HepG2 (cell line): Measurements from ENCODE around the gene USP43. TPM values are rescaled to one million over a fixed set of nuclear protein-coding genes. Genes with fewer than 3 reads are reported as not detected.

Experiments used
- CEBPG ChIP-seq: IDR thresholded peaks from 2 replicates; pipeline ENCODE4 v1.6.1; 2016
- CHD4 ChIP-seq: fragments of 200-600 bp; sonication (generic); IDR thresholded peaks from 2 replicates; pipeline ENCODE4 v1.7.0; 2017; ENCODE audit warnings: mild to moderate bottlenecking, low read length, borderline replicate concordance
- FOSL2 ChIP-seq: sonication (generic); formaldehyde crosslinking; IDR thresholded peaks from 2 replicates; pipeline ENCODE4 v1.4.0; 2020; ENCODE audit warnings: missing genetic modification reagents
- FOXA3 ChIP-seq: IDR thresholded peaks from 2 replicates; pipeline ENCODE4 v1.6.1; 2016; ENCODE audit warnings: missing genetic modification reagents, missing compliant biosample characterization
- FOXJ3 ChIP-seq: sonication (generic); formaldehyde crosslinking; IDR thresholded peaks from 2 replicates; pipeline ENCODE4 v1.4.0; 2020; ENCODE audit warnings: missing genetic modification reagents, mild to moderate bottlenecking, borderline replicate concordance
- FOXP1 ChIP-seq, 2 experiments: fragments of 450-650 bp in 1 of 2; IDR thresholded peaks; 2 replicates each; pipeline ENCODE4 v1.6.1; 2017 to 2018; ENCODE audit warnings: antibody characterized with exemption in 1 of 2
- FOXP4 ChIP-seq: sonication (generic); formaldehyde crosslinking; IDR thresholded peaks from 2 replicates; pipeline ENCODE4 v1.4.0; 2020; ENCODE audit warnings: missing genetic modification reagents
- HNF4A ChIP-seq: sonication (generic); formaldehyde crosslinking; IDR thresholded peaks from 2 replicates; pipeline ENCODE4 v1.4.0; 2020; ENCODE audit warnings: missing genetic modification reagents
- HOXA3 ChIP-seq: sonication (generic); formaldehyde crosslinking; IDR thresholded peaks from 2 replicates; pipeline ENCODE4 v1.5.0; 2020; ENCODE audit warnings: missing genetic modification reagents
- NCOR1 ChIP-seq: fragments of 200-600 bp; sonication (generic); IDR thresholded peaks from 2 replicates; pipeline ENCODE4 v1.7.0; 2017; ENCODE audit warnings: antibody characterized with exemption, low read length, borderline replicate concordance
- RCOR2 ChIP-seq: IDR thresholded peaks from 2 replicates; pipeline ENCODE4 v1.6.1; 2016; ENCODE audit warnings: missing biosample characterization, missing genetic modification reagents
- SIX1 ChIP-seq: sonication (generic); formaldehyde crosslinking; IDR thresholded peaks from 2 replicates; pipeline ENCODE4 v1.4.0; 2020; ENCODE audit warnings: missing genetic modification reagents, borderline replicate concordance
- SOX6 ChIP-seq, 2 experiments: fragments of 450-650 bp in 1 of 2; sonication (generic) in 1 of 2; formaldehyde crosslinking in 1 of 2; IDR thresholded peaks; 2 replicates each; pipeline versions ENCODE4 v1.4.0 to v1.6.1; 2017 to 2020; ENCODE audit warnings: antibody characterized with exemption in 1 of 2, mild to moderate bottlenecking in 1 of 2, missing genetic modification reagents in 1 of 2
- SRY ChIP-seq: sonication (generic); formaldehyde crosslinking; IDR thresholded peaks from 2 replicates; pipeline ENCODE4 v1.8.0; 2022; ENCODE audit warnings: mild to moderate bottlenecking, missing genetic modification reagents
- TBX3 ChIP-seq: fragments of 450-650 bp; IDR thresholded peaks from 2 replicates; pipeline ENCODE4 v1.6.1; 2017; ENCODE audit warnings: antibody characterized with exemption, mild to moderate bottlenecking, inconsistent platforms, borderline replicate concordance
- ZHX1 ChIP-seq: sonication (generic); formaldehyde crosslinking; IDR thresholded peaks from 2 replicates; pipeline ENCODE4 v1.8.1; 2022; ENCODE audit warnings: low read depth, mild to moderate bottlenecking, missing genetic modification reagents
- ZNF749 ChIP-seq: sonication (generic); formaldehyde crosslinking; IDR thresholded peaks from 2 replicates; pipeline ENCODE4 v1.8.0; 2022; ENCODE audit warnings: mild to moderate bottlenecking, missing genetic modification reagents, moderate library complexity, borderline replicate concordance
- polyA plus RNA-seq, 8 experiments: library from polyadenylated mRNA; depleted of rRNA in 3 of 8; stranded (reverse) in 7 of 8; unstranded in 1 of 8; fragments of >200 nt; fragmentation: Illumina TruSeq in 4 of 8; extraction: Trizol in 4 of 8; gene quantifications; 2 replicates each; pipeline versions ENCODE4 v1.2.1 to v1.2.3, GENCODE V29; 2011 to 2016; ENCODE audit warnings: low read depth in 4 of 8, missing spikeins in 1 of 8, mixed read lengths in 1 of 8; ENCODE audit not compliant: insufficient read depth in 1 of 8
- total RNA-seq, 5 experiments: library from RNA; depleted of rRNA; stranded (reverse); fragments of >200 nt; fragmentation: Illumina TruSeq; extraction: Trizol; gene quantifications; 2 replicates each; pipeline ENCODE4 v1.2.3, GENCODE V29; 2016; ENCODE audit warnings: low read depth in 1 of 5
- TF ChIP-seq, protein P1 (sequence below), 2 experiments: fragments of 450-650 bp in 1 of 2; sonication (generic) in 1 of 2; formaldehyde crosslinking; IDR thresholded peaks; 2 replicates each; pipeline versions ENCODE4 v1.5.0 to v1.8.0; 2020 to 2022; ENCODE audit warnings: mild to moderate bottlenecking in 1 of 2, missing genetic modification reagents in 1 of 2
- TF ChIP-seq, protein P2 (sequence below): sonication (generic); formaldehyde crosslinking; IDR thresholded peaks from 2 replicates; pipeline ENCODE4 v1.4.0; 2020; ENCODE audit warnings: missing genetic modification reagents

Gene USP43
- total and polyA plus RNA-seq, 2 of the 13 experiments (the other 11 are each of a cell fraction or from before 2014, with no cell fraction given): 1.6 to 2.2 TPM

DNA sequence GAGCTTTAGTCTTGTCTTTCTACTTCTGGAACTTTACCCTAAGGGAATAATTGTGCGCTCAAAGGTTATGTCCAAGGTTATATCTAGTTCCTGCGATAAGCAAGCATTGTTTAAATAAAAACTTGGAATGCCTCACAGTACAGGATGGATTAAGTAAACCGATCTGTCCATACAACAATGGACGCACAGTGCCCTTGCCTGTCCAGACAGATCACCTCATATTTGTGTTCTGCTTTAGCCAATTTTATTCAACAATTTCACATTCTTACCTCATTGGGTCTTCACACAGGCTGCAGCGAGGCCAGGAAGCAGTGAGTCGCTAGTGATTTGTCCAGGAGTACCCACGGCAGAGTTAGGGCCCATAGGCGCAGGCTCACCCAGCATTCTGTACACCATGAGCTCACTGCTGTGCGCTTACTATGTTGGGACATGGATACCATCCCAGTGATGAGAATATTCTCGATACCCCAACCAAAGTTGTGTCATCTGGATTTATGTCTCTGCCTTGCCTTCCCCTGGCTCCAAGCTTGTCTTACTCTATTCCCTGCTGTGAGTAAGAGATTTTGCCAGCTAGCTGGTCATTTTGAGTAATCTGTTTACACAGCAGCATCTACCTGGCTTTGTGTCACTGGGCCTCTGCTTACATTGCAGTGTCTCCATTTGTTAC is 39.8 kb downstream of the USP43 start (continued):
- TF ChIP-seq FOXA3: peak; percentile 49; the same call in 1 of the 2 replicates
- peak; percentile 66; the same call in 1 of the 2 replicates for TF ChIP-seq SIX1 (CRISPR knock-in tag)
- TF ChIP-seq, protein P1, sequence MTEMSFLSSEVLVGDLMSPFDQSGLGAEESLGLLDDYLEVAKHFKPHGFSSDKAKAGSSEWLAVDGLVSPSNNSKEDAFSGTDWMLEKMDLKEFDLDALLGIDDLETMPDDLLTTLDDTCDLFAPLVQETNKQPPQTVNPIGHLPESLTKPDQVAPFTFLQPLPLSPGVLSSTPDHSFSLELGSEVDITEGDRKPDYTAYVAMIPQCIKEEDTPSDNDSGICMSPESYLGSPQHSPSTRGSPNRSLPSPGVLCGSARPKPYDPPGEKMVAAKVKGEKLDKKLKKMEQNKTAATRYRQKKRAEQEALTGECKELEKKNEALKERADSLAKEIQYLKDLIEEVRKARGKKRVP (CRISPR knock-in tag; IDR thresholded peaks at IDR 0.05): 0 out of 4 replicates have a peak, but pooled peaks of 1 of the 2 experiments have one; percentile 29
- 0 out of 2 replicates have a peak, but pooled peaks have one; percentile 29 for TF ChIP-seq ZNF749
- TF ChIP-seq ZHX1 (CRISPR knock-in tag): 0 out of 2 replicates have a peak, but pooled peaks have one; percentile 24
- peak; percentile 72 for TF ChIP-seq HOXA3 (CRISPR knock-in tag)
- TF ChIP-seq CEBPG (CRISPR knock-in tag): 0 out of 2 replicates have a peak, but pooled peaks have one; percentile 32
- TF ChIP-seq TBX3: no peak
- TF ChIP-seq FOSL2 (CRISPR knock-in tag): 0 out of 2 replicates have a peak, but pooled peaks have one; percentile 28
- TF ChIP-seq, protein P2, sequence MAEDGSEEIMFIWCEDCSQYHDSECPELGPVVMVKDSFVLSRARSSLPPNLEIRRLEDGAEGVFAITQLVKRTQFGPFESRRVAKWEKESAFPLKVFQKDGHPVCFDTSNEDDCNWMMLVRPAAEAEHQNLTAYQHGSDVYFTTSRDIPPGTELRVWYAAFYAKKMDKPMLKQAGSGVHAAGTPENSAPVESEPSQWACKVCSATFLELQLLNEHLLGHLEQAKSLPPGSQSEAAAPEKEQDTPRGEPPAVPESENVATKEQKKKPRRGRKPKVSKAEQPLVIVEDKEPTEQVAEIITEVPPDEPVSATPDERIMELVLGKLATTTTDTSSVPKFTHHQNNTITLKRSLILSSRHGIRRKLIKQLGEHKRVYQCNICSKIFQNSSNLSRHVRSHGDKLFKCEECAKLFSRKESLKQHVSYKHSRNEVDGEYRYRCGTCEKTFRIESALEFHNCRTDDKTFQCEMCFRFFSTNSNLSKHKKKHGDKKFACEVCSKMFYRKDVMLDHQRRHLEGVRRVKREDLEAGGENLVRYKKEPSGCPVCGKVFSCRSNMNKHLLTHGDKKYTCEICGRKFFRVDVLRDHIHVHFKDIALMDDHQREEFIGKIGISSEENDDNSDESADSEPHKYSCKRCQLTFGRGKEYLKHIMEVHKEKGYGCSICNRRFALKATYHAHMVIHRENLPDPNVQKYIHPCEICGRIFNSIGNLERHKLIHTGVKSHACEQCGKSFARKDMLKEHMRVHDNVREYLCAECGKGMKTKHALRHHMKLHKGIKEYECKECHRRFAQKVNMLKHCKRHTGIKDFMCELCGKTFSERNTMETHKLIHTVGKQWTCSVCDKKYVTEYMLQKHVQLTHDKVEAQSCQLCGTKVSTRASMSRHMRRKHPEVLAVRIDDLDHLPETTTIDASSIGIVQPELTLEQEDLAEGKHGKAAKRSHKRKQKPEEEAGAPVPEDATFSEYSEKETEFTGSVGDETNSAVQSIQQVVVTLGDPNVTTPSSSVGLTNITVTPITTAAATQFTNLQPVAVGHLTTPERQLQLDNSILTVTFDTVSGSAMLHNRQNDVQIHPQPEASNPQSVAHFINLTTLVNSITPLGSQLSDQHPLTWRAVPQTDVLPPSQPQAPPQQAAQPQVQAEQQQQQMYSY (CRISPR knock-in tag): no peak
- TF ChIP-seq SOX6 (IDR thresholded peaks at IDR 0.05): no peak
- TF ChIP-seq SOX6 (CRISPR knock-in tag; IDR thresholded peaks at IDR 0.05): peak; percentile 95
- TF ChIP-seq NCOR1: peak; percentile 69; the same call in 1 of the 2 replicates
- TF ChIP-seq RCOR2 (CRISPR knock-in tag): peak; percentile 32; the same call in 1 of the 2 replicates
- no peak for TF ChIP-seq FOXP1 (IDR thresholded peaks at IDR 0.05)
- TF ChIP-seq FOXP1 (CRISPR knock-in tag; IDR thresholded peaks at IDR 0.05): peak; percentile 41; the same call in 1 of the 2 replicates
- no peak for TF ChIP-seq SRY (CRISPR knock-in tag)
- TF ChIP-seq HNF4A (CRISPR knock-in tag): peak; percentile 78
- 0 out of 2 replicates have a peak, but pooled peaks have one; percentile 36 for TF ChIP-seq FOXJ3 (CRISPR knock-in tag)
- peak; percentile 16; the same call in 1 of the 2 replicates for TF ChIP-seq CHD4
- peak; percentile 43; the same call in 1 of the 2 replicates for TF ChIP-seq FOXP4
